GM12865 (cell line): ENCODE measurements around the gene LDLRAD3.

Experiments used
- DNase-seq: peaks from one replicate; pipeline ENCODE4 v3.0.0; 2010; ENCODE audit warnings: low read depth
- H3K4me3 ChIP-seq: 2 replicates; pipeline ENCODE4 v1.5.1; 2011; ENCODE audit warnings: mild to moderate bottlenecking, low read depth, low read length, control low read depth
- TF ChIP-seq, protein P1 (sequence below): IDR thresholded peaks from 2 replicates; pipeline ENCODE4 v1.5.1; 2011; ENCODE audit warnings: low read length, control low read depth, low read depth, inconsistent platforms; ENCODE audit not compliant: insufficient read depth; ENCODE audit errors: missing control alignments

The LDLRAD3 gene

DNA sequence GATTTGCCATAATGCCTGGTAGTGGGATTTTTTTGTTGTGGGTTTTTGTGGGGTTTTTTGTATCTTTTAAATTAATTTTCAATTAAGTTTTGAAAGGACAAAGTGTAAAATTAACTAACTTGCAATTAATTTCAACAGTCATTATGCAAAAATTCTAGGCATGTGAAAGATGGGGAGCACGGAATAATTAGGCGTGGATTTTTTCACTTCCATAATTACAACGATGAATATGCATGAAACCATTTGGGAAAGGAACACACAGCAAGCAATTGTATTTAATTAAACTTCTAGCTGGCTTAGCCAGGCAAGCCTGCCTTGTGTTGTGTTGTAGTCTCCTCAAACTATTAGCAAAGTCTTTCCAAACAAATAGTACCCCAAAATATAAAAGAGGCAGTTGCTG lies 257.5 kb downstream of the LDLRAD3 start:
- DNase-seq: no peak
- no peak overlapping the region for H3K4me3 ChIP-seq
- TF ChIP-seq, protein P1, sequence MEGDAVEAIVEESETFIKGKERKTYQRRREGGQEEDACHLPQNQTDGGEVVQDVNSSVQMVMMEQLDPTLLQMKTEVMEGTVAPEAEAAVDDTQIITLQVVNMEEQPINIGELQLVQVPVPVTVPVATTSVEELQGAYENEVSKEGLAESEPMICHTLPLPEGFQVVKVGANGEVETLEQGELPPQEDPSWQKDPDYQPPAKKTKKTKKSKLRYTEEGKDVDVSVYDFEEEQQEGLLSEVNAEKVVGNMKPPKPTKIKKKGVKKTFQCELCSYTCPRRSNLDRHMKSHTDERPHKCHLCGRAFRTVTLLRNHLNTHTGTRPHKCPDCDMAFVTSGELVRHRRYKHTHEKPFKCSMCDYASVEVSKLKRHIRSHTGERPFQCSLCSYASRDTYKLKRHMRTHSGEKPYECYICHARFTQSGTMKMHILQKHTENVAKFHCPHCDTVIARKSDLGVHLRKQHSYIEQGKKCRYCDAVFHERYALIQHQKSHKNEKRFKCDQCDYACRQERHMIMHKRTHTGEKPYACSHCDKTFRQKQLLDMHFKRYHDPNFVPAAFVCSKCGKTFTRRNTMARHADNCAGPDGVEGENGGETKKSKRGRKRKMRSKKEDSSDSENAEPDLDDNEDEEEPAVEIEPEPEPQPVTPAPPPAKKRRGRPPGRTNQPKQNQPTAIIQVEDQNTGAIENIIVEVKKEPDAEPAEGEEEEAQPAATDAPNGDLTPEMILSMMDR: no peak

DNA sequence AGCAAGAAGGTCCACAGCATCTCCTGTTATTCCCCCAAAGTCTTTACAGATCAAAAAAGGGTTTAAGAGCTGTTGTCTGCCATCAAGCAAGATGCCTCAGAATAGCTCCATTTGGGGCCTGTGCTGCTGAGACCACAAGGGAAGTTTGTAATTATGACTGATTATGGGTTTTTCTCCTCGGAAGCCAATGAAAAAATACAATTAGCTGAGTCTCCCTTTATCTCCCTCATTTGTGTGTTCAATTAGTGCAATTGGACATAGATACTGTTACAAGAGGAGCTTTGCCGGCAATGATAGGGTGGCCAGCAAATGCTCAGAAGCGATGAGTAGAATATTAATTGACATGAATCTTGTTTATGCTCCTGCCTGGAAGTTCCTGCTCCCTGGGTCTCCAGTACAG lies 261.7 kb downstream of the LDLRAD3 start:
- DNase-seq: no peak
- H3K4me3 ChIP-seq: no peak overlapping the region
- TF ChIP-seq, protein P1: no peak

DNA sequence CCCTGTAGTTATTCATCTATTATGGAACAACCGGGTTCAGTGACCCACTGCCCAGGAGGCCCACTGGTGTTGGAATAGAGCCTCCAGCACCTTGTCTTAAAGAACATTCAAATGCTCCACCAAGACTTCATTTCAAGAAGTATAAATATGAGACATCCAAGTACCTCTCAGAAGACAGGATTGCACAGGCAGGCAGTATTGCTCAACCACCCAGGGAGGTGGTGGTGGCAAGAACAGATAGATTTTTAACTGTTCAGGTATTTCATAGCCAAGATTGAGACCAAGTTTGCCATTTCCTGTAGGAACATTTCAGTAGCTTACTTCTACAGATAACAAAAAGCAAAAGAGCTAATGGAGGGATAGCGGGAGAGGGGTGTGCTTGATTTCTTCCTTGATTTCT lies 266.7 kb downstream of the LDLRAD3 start:
- no peak overlapping the region for H3K4me3 ChIP-seq
- DNase-seq: no peak
- TF ChIP-seq, protein P1: no peak

DNA sequence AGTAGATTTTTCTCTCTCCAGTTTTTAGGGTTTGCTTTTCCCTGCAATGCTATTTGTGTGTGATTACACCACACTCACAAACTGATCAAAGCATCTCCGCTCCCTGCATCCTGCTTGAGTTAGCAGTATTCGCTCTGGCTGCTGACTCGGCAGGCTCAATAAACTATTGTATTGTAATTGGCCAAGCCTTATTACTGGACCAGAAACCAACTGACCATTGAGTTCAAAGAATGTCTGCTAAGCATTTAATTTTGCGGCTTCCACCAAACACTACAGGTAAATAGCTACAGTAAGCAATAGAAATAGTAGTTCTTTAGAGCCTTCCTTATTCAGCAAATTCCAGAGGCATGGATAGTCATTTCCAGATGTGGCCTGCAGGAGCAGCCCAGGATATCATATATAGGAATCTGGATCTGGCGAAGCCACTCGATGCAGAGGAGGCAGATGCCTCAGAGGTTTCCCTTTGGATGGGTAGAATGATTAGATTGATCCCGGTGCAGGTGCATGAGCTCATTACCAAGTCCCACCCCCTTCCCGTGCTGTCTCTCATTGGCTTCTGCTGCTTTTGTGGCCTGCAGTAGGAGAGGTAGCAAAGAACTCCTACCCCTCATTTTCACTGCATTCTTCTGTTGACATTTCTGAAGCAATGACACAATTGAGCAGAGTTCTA lies 268.0 kb downstream of the LDLRAD3 start:
- TF ChIP-seq, protein P1: no peak
- H3K4me3 ChIP-seq: no peak overlapping the region
- DNase-seq: no peak

DNA sequence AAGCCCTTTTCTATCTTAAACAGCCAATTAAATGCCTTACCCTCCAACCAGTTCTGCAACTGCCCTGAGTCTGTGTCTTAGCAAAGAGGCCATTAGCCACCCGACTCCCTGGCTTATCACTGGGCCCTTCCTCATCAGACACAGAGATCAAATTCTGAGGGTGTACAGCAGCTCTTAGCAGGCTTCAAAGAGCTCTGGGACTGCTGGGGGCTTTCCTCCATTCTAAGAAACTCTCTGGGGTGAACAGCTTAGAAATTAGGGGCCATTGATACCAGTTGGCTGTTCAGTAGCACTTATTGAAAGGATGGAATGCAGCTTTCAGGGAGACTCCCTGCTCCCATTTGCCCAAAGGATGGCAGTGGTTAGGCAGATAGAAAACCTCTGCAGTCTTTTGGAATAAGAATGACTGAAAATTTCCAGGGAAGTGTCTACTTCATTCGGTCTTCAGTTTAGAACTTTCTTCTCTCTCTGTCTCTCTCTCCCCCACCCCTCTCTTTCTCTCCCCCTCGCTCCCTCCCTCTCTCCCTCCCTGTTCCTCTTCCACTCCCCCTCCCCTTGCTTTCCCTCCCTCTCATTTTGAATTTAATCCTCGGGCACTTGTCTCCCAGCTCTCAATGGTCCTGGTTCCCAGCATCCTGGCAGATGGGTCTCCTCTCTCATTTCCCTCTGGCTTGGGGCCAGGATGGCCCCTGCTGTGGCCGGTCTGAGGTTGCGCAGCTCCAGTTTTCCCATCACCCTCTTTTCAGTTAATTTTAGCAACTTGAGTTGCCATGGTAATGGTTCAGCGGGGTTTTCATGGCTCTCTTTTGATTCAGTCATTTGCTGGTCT lies 268.9 kb downstream of the LDLRAD3 start:
- DNase-seq: no peak
- no peak overlapping the region for H3K4me3 ChIP-seq
- TF ChIP-seq, protein P1: no peak

DNA sequence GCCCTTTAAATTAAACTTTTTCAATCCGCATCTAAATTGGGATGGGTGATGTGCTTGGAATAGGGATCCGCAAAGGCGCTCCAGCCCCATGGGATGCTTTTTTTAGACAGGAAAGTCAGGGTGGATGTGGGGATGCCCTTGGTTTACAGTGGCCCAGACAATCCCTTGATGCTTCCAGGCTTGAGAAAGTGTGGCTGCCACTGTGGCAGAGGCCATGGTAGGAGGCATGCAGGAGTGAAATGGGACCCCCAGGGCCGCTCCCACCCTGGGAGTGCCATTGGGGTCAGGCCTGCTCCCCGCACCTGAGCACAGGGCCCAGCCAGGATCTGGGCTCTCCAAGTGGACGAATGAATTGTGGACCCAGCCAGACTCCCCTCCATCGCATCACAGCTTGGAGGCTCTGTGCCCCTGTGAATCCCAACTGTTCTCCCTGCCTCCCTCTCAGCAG lies 269.6 kb downstream of the LDLRAD3 start:
- no peak overlapping the region for H3K4me3 ChIP-seq
- no peak for DNase-seq
- TF ChIP-seq, protein P1: no peak

DNA sequence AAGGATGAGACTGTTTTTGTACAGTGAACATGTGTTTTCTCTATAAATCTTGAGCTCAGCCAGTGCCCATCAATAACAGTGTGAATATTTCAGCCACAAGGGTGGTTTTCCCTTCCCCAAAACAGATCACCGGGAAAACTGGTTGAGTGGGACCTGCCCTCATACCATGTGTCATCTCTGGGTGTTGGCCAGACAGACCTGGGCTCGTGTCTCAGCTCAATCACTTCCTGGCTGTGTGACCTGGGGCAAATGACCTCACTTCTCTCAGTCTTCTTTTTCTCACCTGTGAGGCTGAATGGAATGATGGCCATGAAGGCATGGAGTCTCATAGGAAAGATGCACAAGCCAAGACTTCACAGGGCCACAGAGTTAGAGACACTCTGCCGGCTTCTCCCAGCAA lies 270.6 kb downstream of the LDLRAD3 start:
- no peak for DNase-seq
- no peak overlapping the region for H3K4me3 ChIP-seq
- TF ChIP-seq, protein P1: no peak
